ENCODE results near the gene OR10G6.

The OR10G6 gene

GRCh38 chr11:123956752-123957151 lies 38.2 kb downstream of the OR10G6 start:
- H3K4me1 ChIP-seq (ENCODE audit: control insufficient read depth in 1 of 2, insufficient read depth in 2 of 2, low read length in 2 of 2), result no peaks in the 10 kb centered on the region
- H3K36me3 ChIP-seq (ENCODE audit: control insufficient read depth in 1 of 2, insufficient read depth in 2 of 2, low read length in 2 of 2), result no peaks in the 10 kb centered on the region
- no peaks in the 10 kb centered on the region for H3K27me3 ChIP-seq (ENCODE audit: insufficient read depth, low read length)
- no peaks in the 10 kb centered on the region for H3K79me2 ChIP-seq (ENCODE audit: control insufficient read depth, insufficient read depth, low read length, poor library complexity)
- H2AFZ ChIP-seq (ENCODE audit: insufficient read depth, low read length, poor library complexity), result no peak overlapping the region
- no peak overlapping the region for H3K9ac ChIP-seq (ENCODE audit: low read length)
- H4K91ac ChIP-seq (ENCODE audit: low read depth, low read length), result no peak overlapping the region
- H3K27ac ChIP-seq (ENCODE audit: low read depth, low read length), result no peak overlapping the region
- no peak overlapping the region for H4K8ac ChIP-seq (ENCODE audit: low read depth, low read length)
- H2AK5ac ChIP-seq (ENCODE audit: low read length), result no peak overlapping the region
- no peak overlapping the region for H3K14ac ChIP-seq (ENCODE audit: low read length)
- no peak overlapping the region for H2BK5ac ChIP-seq (ENCODE audit: low read depth, low read length, poor library complexity)
- no peak overlapping the region for H3K4me2 ChIP-seq (ENCODE audit: low read length)
- H3K4ac ChIP-seq (ENCODE audit: low read depth, low read length), result no peak overlapping the region
- no peak overlapping the region for H3K4me3 ChIP-seq (ENCODE audit: low read depth, low read length)
- no peak overlapping the region for H3K18ac ChIP-seq (ENCODE audit: low read length)
- H3K79me1 ChIP-seq (ENCODE audit: low read length), result no peaks in the 10 kb centered on the region
- no peak overlapping the region for H4K12ac ChIP-seq (ENCODE audit: low read depth, low read length)
- H2BK12ac ChIP-seq (ENCODE audit: low read length), result no peak overlapping the region
- H3K9me3 ChIP-seq (ENCODE audit: insufficient read depth, low read depth, low read length), result no peaks in the 10 kb centered on the region
- no peak for DNase-seq
- no peak overlapping the region for H3K23ac ChIP-seq (ENCODE audit: low read length)
- H2BK120ac ChIP-seq (ENCODE audit: insufficient read depth, low read length, poor library complexity), result no peak overlapping the region

- no peak overlapping the region for H2AK5ac ChIP-seq (ENCODE audit: low read length)
These were observed 49.8 kb downstream of the OR10G6 start for GRCh38 chr11:123945132-123945531.

More at GRCh38 chr11:123945132-123945531, 49.8 kb downstream of the OR10G6 start:
- Histone ChIP-seq H4K8ac (ENCODE audit: low read depth, low read length) (no peak overlapping the region), H3K36me3 (ENCODE audit: control insufficient read depth in 1 of 2, insufficient read depth in 2 of 2, low read length in 2 of 2) (no peaks in the 10 kb centered on the region), H2BK12ac (ENCODE audit: low read length) (no peak overlapping the region), H3K4me1 (ENCODE audit: control insufficient read depth in 1 of 2, insufficient read depth in 2 of 2, low read length in 2 of 2) (no peaks in the 10 kb centered on the region), H2BK120ac (ENCODE audit: insufficient read depth, low read length, poor library complexity) (no peak overlapping the region), H4K91ac (ENCODE audit: low read depth, low read length) (no peak overlapping the region), H4K12ac (ENCODE audit: low read depth, low read length) (no peak overlapping the region), H3K23ac (ENCODE audit: low read length) (no peak overlapping the region), H3K79me2 (ENCODE audit: control insufficient read depth, insufficient read depth, low read length, poor library complexity) (no peaks in the 10 kb centered on the region), H2BK5ac (ENCODE audit: low read depth, low read length, poor library complexity) (no peak overlapping the region), H2AFZ (ENCODE audit: insufficient read depth, low read length, poor library complexity) (no peak overlapping the region), H3K4me3 (ENCODE audit: low read depth, low read length) (no peak overlapping the region), H3K27me3 (ENCODE audit: insufficient read depth, low read length) (no peaks in the 10 kb centered on the region), H3K4ac (ENCODE audit: low read depth, low read length) (no peak overlapping the region), H3K18ac (ENCODE audit: low read length) (no peak overlapping the region), H3K79me1 (ENCODE audit: low read length) (no peaks in the 10 kb centered on the region), H3K9ac (ENCODE audit: low read length) (no peak overlapping the region), H3K27ac (ENCODE audit: low read depth, low read length) (no peak overlapping the region), H3K14ac (ENCODE audit: low read length) (no peak overlapping the region), H3K9me3 (ENCODE audit: insufficient read depth, low read depth, low read length) (no peaks in the 10 kb centered on the region), H3K4me2 (ENCODE audit: low read length) (no peak overlapping the region)
- WGBS (ENCODE audit: extremely low coverage, insufficient coverage, insufficient read length), result no CpG with 5 or more reads among the region's 1 CpG
- DNase-seq, result no peak

Data from trophoblast cell (in vitro differentiated cells and primary cell).